HepG2 (cell line): ENCODE results near the gene RAC3. TPM values are rescaled to one million over a fixed set of nuclear protein-coding genes. Genes with fewer than 3 reads are reported as not detected.
A peak's percentile ranks its signal among the peaks of the same experiment; 100 is the strongest.

Source experiments
- AKAP8 ChIP-seq: sonication (generic); formaldehyde crosslinking; IDR thresholded peaks from 2 replicates; pipeline ENCODE4 v1.5.1; 2020; ENCODE audit warnings: mild to moderate bottlenecking, missing genetic modification reagents
- ASH2L ChIP-seq: fragments of 300-600, 200-600 bp; sonication (generic); IDR thresholded peaks from 2 replicates; pipeline ENCODE4 v1.7.0; 2017; ENCODE audit warnings: low read depth, mild to moderate bottlenecking, moderate library complexity, mixed read lengths, low read length; ENCODE audit not compliant: insufficient read length
- EZH2 ChIP-seq: conservative IDR thresholded peaks from 2 replicates; pipeline ENCODE4 v1.6.1; 2012; ENCODE audit warnings: mild to moderate bottlenecking, low read depth, low read length, moderate library complexity
- GATAD2A ChIP-seq: IDR thresholded peaks from 2 replicates; pipeline ENCODE4 v1.6.1; 2016
- HMGXB4 ChIP-seq, 2 experiments: sonication (generic) in 1 of 2; formaldehyde crosslinking in 1 of 2; IDR thresholded peaks; 2 replicates each; pipeline versions ENCODE4 v1.4.0 to v1.6.1; 2018 to 2020; ENCODE audit warnings: missing genetic modification reagents in 2 of 2, borderline replicate concordance in 1 of 2, low read depth in 1 of 2, mild to moderate bottlenecking in 1 of 2, missing biosample characterization in 1 of 2
- KLF15 ChIP-seq: sonication (generic); formaldehyde crosslinking; IDR thresholded peaks from 2 replicates; pipeline ENCODE4 v1.8.1; 2023; ENCODE audit warnings: borderline replicate concordance, mild to moderate bottlenecking, inconsistent platforms, missing genetic modification reagents, mixed read lengths
- NCOA5 ChIP-seq: sonication (generic); formaldehyde crosslinking; IDR thresholded peaks from 2 replicates; pipeline ENCODE4 v1.4.0; 2020; ENCODE audit warnings: missing genetic modification reagents
- NCOR1 ChIP-seq: fragments of 200-600 bp; sonication (generic); IDR thresholded peaks from 2 replicates; pipeline ENCODE4 v1.7.0; 2017; ENCODE audit warnings: antibody characterized with exemption, low read length, borderline replicate concordance
- NKX3-1 ChIP-seq: sonication (generic); formaldehyde crosslinking; IDR thresholded peaks from 2 replicates; pipeline ENCODE4 v1.5.0; 2020; ENCODE audit warnings: missing genetic modification reagents
- SMAD1 ChIP-seq: sonication (generic); formaldehyde crosslinking; IDR thresholded peaks from 2 replicates; pipeline ENCODE4 v1.4.0; 2020; ENCODE audit warnings: missing genetic modification reagents, low read depth, mild to moderate bottlenecking, borderline replicate concordance
- TGIF2 ChIP-seq: IDR thresholded peaks from 2 replicates; pipeline ENCODE4 v1.6.1; 2016; ENCODE audit warnings: control low read depth, missing compliant biosample characterization
- TOE1 ChIP-seq: sonication (generic); formaldehyde crosslinking; IDR thresholded peaks from 2 replicates; pipeline ENCODE4 v1.4.0; 2020; ENCODE audit warnings: mild to moderate bottlenecking, missing genetic modification reagents
- YEATS4 ChIP-seq: sonication (generic); formaldehyde crosslinking; IDR thresholded peaks from 2 replicates; pipeline ENCODE4 v1.4.0; 2020; ENCODE audit warnings: missing genetic modification reagents, borderline replicate concordance
- ZFYVE20 ChIP-seq: sonication (generic); formaldehyde crosslinking; IDR thresholded peaks from 2 replicates; pipeline ENCODE4 v1.8.0; 2023; ENCODE audit warnings: low read depth, mild to moderate bottlenecking, moderate library complexity, missing genetic modification reagents, borderline replicate concordance
- ZNF12 ChIP-seq: sonication (generic); formaldehyde crosslinking; IDR thresholded peaks from 2 replicates; pipeline ENCODE4 v1.5.0; 2020; ENCODE audit warnings: missing genetic modification reagents
- ZNF275 ChIP-seq: sonication (generic); formaldehyde crosslinking; IDR thresholded peaks from 2 replicates; pipeline ENCODE4 v1.8.0; 2022; ENCODE audit warnings: missing genetic modification reagents, mild to moderate bottlenecking, inconsistent platforms, borderline replicate concordance
- ZNF337 ChIP-seq: sonication (generic); formaldehyde crosslinking; IDR thresholded peaks from 2 replicates; pipeline ENCODE4 v1.5.1; 2020; ENCODE audit warnings: missing genetic modification reagents, low read depth, mild to moderate bottlenecking, borderline replicate concordance
- ZNF343 ChIP-seq: sonication (generic); formaldehyde crosslinking; IDR thresholded peaks from 2 replicates; pipeline ENCODE4 v1.4.0; 2020; ENCODE audit warnings: mild to moderate bottlenecking, missing genetic modification reagents
- ZNF556 ChIP-seq: sonication (generic); formaldehyde crosslinking; IDR thresholded peaks from 2 replicates; pipeline ENCODE4 v1.4.0; 2020; ENCODE audit warnings: mild to moderate bottlenecking, missing genetic modification reagents, borderline replicate concordance
- ZNF605 ChIP-seq: sonication (generic); formaldehyde crosslinking; IDR thresholded peaks from 2 replicates; pipeline ENCODE4 v1.8.0; 2022; ENCODE audit warnings: mild to moderate bottlenecking, missing genetic modification reagents
- polyA plus RNA-seq, 8 experiments: library from polyadenylated mRNA; depleted of rRNA in 3 of 8; stranded (reverse) in 7 of 8; unstranded in 1 of 8; fragments of >200 nt; fragmentation: Illumina TruSeq in 4 of 8; extraction: Trizol in 4 of 8; gene quantifications; 2 replicates each; pipeline versions ENCODE4 v1.2.1 to v1.2.3, GENCODE V29; 2011 to 2016; ENCODE audit warnings: low read depth in 4 of 8, missing spikeins in 1 of 8, mixed read lengths in 1 of 8; ENCODE audit not compliant: insufficient read depth in 1 of 8
- total RNA-seq, 5 experiments: library from RNA; depleted of rRNA; stranded (reverse); fragments of >200 nt; fragmentation: Illumina TruSeq; extraction: Trizol; gene quantifications; 2 replicates each; pipeline ENCODE4 v1.2.3, GENCODE V29; 2016; ENCODE audit warnings: low read depth in 1 of 5
- TF ChIP-seq, protein P1 (sequence below): sonication (generic); formaldehyde crosslinking; conservative IDR thresholded peaks from 2 replicates; pipeline ENCODE4 v1.8.0; 2022; ENCODE audit warnings: missing genetic modification reagents
- TF ChIP-seq, protein P2 (sequence below): fragments of 450-650 bp; IDR thresholded peaks from 2 replicates; pipeline ENCODE4 v1.6.1; 2017

RAC3 gene
- total and polyA plus RNA-seq, 2 of the 13 experiments (the other 11 are each of a cell fraction or from before 2014, with no cell fraction given), result 10.5 to 21.3 TPM

- TF ChIP-seq NKX3-1 (CRISPR knock-in tag) (peak; percentile 85; the same call in 1 of the 2 replicates), NCOR1 (peak; percentile 72), YEATS4 (CRISPR knock-in tag) (peak; percentile 89), TOE1 (no peak; the same call in 1 of the 2 replicates), SMAD1 (CRISPR knock-in tag) (peak; percentile 82; the same call in 1 of the 2 replicates), EZH2 (no peak), ZFYVE20 (CRISPR knock-in tag) (peak; percentile 91; the same call in 1 of the 2 replicates), TGIF2 (peak; percentile 78; the same call in 1 of the 2 replicates), ZNF343 (CRISPR knock-in tag) (peak; percentile 91; the same call in 1 of the 2 replicates), ZNF275 (no peak; the same call in 1 of the 2 replicates), GATAD2A (CRISPR knock-in tag) (peak; percentile 97), ASH2L (no peak), ZNF12 (CRISPR knock-in tag) (peak; percentile 68), AKAP8 (peak; percentile 98), ZNF605 (CRISPR knock-in tag) (peak; percentile 92), HMGXB4 (CRISPR knock-in tag; IDR thresholded peaks at IDR 0.05; ENCODE audit: borderline replicate concordance in 1 of 2, low read depth in 1 of 2) (peak; percentile 72 to 81), ZNF337 (peak; percentile 90; the same call in 1 of the 2 replicates), NCOA5 (CRISPR knock-in tag) (peak; percentile 89), ZNF556 (no peak; the same call in 1 of the 2 replicates), KLF15 (CRISPR knock-in tag) (peak; percentile 82; the same call in 1 of the 2 replicates)
- TF ChIP-seq, protein P1, sequence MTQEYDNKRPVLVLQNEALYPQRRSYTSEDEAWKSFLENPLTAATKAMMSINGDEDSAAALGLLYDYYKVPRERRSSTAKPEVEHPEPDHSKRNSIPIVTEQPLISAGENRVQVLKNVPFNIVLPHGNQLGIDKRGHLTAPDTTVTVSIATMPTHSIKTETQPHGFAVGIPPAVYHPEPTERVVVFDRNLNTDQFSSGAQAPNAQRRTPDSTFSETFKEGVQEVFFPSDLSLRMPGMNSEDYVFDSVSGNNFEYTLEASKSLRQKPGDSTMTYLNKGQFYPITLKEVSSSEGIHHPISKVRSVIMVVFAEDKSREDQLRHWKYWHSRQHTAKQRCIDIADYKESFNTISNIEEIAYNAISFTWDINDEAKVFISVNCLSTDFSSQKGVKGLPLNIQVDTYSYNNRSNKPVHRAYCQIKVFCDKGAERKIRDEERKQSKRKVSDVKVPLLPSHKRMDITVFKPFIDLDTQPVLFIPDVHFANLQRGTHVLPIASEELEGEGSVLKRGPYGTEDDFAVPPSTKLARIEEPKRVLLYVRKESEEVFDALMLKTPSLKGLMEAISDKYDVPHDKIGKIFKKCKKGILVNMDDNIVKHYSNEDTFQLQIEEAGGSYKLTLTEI, result no peak
- TF ChIP-seq, protein P2, sequence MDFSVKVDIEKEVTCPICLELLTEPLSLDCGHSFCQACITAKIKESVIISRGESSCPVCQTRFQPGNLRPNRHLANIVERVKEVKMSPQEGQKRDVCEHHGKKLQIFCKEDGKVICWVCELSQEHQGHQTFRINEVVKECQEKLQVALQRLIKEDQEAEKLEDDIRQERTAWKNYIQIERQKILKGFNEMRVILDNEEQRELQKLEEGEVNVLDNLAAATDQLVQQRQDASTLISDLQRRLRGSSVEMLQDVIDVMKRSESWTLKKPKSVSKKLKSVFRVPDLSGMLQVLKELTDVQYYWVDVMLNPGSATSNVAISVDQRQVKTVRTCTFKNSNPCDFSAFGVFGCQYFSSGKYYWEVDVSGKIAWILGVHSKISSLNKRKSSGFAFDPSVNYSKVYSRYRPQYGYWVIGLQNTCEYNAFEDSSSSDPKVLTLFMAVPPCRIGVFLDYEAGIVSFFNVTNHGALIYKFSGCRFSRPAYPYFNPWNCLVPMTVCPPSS, result no peak
These were observed 39.0 kb upstream of the RAC3 start (continued) for GRCh38 chr17:81992306-81993102.
